ENCODE data around the gene AGAP1. TPM values are rescaled to one million over a fixed set of nuclear protein-coding genes. Genes with fewer than 3 reads are reported as not detected.
A peak's percentile ranks its signal among the peaks of the same experiment; 100 is the strongest.

AGAP1 gene
- total RNA-seq, 1 donor from 2014 or later: 21.1 TPM

- Histone ChIP-seq H3K9me3 (no peaks in the 10 kb centered on the region), H3K27me3 (peaks cover 31% of the 10 kb centered on the region), H3K36me3 (no peaks in the 10 kb centered on the region), H3K27ac (no peak overlapping the region), H3K4me1 (peaks cover 22% of the 10 kb centered on the region), H3K4me3 (no peak overlapping the region)
- TF ChIP-seq POLR2AphosphoS5 (IDR thresholded peaks at IDR 0.05; ENCODE audit: insufficient read depth in 1 of 2, low read depth in 1 of 2): no peak
- TF ChIP-seq CTCF (IDR thresholded peaks at IDR 0.05): no peak
- no peak for TF ChIP-seq POLR2A (IDR thresholded peaks at IDR 0.05)
- intact Hi-C loops (cut with DNase I): loop anchor here (5.0 kb wide), 1 partner anchor 402 kb away; no protein-coding TSS in a partner anchor
- no peak for DNase-seq (ENCODE audit: extremely low spot score in 2 of 2)
These were observed 685.6 kb downstream of the AGAP1 start for GRCh38 chr2:236179236-236180075.

GRCh38 chr2:236180076-236180816, 686.4 kb downstream of the AGAP1 start:
- peaks cover 31% of the 10 kb centered on the region for H3K27me3 ChIP-seq
- H3K27ac ChIP-seq: no peak overlapping the region
- intact Hi-C loops (cut with DNase I): no loop called here

GRCh38 chr2:236180831-236181453, 687.1 kb downstream of the AGAP1 start:
- Histone ChIP-seq H3K36me3 (no peaks in the 10 kb centered on the region), H3K9me3 (no peaks in the 10 kb centered on the region), H3K4me3 (no peak overlapping the region), H3K27ac (no peak overlapping the region), H3K27me3 (peaks cover 31% of the 10 kb centered on the region), H3K4me1 (peaks cover 22% of the 10 kb centered on the region)
- intact Hi-C loops (cut with DNase I): no loop called here
- DNase-seq (ENCODE audit: extremely low spot score in 2 of 2): no peak
- TF ChIP-seq POLR2AphosphoS5 (IDR thresholded peaks at IDR 0.05; ENCODE audit: insufficient read depth in 1 of 2, low read depth in 1 of 2) (no peak), POLR2A (IDR thresholded peaks at IDR 0.05) (no peak), CTCF (IDR thresholded peaks at IDR 0.05) (peak; percentile 49 to 62 (median 54))

More at GRCh38 chr2:236180076-236180816, 686.4 kb downstream of the AGAP1 start:
- H3K36me3 ChIP-seq: no peaks in the 10 kb centered on the region
- no peak overlapping the region for H3K4me3 ChIP-seq
- H3K4me1 ChIP-seq: peaks cover 22% of the 10 kb centered on the region
- H3K9me3 ChIP-seq: no peaks in the 10 kb centered on the region
- TF ChIP-seq POLR2AphosphoS5 (IDR thresholded peaks at IDR 0.05; ENCODE audit: insufficient read depth in 1 of 2, low read depth in 1 of 2): no peak
- TF ChIP-seq POLR2A (IDR thresholded peaks at IDR 0.05): no peak
- no peak for TF ChIP-seq CTCF (IDR thresholded peaks at IDR 0.05)
- DNase-seq (ENCODE audit: extremely low spot score in 2 of 2): no peak

Small RNA genes within 50 kb of the gene (small RNA-seq; reads per million reads assigned to genes)
- gene RF00019 (not detected), gene RN7SL204P (not detected), gene RNU7-127P (not detected), gene TMSB10P1 (not detected)

All from vagina (tissue), 2 donors.